ENCODE data around the gene DIPK1A.
"Not testable (repeated sequence)": the region's sequence is repeated elsewhere in the genome, so short reads cannot be mapped to it uniquely, and the experiment has no call there.

The DIPK1A gene

DNA sequence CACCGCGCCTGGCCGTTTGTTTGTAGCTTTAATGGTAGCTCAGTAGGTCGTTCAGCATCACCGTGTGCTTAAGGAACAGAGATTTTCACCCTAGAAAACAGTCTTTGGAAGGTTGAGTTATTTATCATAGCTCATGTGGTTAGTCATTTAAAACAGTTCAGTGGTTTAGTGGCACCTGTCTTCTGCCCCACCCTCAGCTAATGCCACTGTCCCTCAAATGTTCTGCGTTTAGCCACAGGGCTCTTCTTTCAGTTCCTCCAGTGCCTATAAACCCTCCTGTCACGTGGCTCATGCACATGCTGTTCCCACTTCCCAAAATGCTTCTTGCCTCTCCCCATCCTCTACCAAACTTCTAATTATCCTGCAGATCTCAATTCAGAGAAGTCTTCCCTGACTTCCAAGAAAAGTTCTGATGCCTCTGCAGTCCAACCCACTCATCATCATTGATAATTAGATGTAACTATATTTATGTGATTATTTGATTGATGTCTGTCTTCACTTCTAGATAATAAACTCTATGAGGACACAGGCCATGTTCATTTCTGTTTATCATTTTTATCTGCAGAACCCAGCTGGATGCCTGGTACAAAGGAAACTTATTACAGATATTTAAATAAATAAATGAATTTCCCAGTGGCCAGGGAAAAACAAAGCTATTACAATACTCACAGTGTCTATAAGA is 14.4 kb upstream of the DIPK1A start:
- DNase-seq = no peak

DNA sequence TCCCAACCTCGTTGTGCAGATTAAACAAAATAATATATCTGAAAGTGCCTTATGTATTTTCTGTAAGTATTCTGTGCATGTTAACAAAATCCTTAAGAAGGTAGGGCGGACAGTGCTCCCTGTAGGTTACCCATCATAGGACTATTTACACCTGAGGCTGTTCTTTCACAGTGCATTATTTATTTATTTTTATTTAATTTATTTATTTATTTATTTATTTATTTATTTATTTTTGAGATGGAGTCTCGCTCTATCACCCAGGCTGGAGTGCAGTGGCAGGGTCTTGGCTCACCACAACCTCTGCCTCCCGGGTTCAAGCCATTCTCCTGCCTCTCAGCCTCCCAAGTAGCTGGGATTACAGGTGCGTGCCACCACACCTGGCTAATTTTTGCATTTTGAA is 12.8 kb upstream of the DIPK1A start:
- DNase-seq = not testable (repeated sequence)

DNA sequence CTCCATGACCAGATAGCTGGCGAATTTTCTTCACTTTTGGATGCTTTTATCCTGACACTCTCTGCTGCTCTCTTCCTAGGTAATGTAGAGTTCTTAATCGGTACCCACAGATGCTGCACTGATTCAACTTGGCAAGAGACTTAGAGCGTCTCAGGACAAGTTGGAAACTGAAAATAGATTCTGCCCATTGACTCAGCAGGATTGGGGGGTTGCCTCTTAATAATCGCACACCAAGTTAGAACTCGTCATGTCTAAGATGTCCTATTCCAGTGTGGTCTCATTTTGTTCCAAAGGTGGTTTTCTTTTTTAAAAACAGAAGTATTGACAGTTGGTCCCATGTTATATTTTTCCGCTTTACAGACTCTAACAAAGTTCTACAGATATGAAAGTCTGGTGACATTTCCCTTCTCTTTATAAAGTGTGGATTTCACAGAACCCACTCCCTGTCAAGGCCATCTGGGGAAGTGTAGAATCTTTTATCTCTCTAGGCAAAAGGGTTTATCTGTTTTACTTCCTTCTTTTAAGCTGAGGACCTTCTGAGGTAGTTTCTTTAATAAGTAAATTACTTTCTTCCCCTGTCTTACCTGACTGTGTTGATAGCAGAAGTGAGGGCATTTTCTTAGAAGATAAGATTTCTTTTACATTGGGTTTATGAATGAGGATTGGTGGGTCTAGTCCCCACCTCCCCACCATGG is 12.1 kb upstream of the DIPK1A start:
- DNase-seq = no peak

DNA sequence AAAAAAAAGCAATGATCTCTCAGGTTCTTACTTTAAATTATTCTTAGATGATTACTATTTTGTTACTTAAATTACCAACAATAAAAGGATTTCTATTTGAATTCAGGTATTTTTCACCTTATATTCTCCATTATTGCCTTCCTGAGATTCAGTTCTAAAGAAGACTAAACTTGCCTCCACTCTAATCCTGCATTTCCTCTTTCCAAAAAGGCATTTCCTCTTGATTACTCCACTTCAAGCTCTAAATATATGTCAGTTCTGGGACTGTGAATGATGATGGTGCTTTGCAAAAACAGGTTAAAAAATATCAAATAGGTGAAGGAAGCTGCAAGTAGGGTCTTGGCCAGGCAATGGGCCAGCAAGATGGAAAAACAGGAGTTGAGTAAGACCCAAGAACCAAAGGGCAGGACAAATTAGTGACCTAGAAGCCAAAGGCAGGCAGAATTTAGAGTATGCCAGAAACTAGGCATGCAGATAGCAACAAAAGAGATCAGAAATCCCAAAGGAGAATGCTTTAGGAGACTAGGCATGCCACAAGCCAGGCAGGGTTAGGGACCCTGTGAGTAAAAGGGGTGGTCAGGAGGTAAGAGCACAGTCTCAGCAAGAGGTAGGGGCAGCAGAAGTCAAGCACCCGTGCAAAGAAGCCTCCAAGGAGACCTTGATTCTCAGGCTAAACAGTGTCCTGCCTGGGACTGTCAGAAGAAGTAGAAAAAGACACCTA is 11.3 kb upstream of the DIPK1A start:
- DNase-seq = no peak

DNA sequence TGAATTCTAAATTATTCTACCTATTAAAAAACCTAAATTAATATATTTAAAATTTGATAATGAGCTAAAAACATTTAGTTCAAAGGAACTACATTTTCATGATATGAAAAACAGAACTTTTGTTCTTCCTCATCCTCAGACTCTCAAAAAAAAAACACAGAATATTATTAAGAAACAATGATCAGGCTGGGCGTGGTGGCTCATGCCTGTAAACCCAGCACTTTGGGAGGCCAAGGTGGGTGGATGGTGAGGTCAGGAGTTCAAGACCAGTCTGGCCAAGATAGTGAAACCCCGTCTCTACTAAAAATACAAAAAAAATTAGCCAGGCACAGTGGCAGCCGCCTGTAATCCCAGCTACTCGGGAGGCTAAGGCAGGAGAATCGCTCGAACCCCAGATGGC is 10.7 kb upstream of the DIPK1A start:
- not testable (repeated sequence) for DNase-seq

DNA sequence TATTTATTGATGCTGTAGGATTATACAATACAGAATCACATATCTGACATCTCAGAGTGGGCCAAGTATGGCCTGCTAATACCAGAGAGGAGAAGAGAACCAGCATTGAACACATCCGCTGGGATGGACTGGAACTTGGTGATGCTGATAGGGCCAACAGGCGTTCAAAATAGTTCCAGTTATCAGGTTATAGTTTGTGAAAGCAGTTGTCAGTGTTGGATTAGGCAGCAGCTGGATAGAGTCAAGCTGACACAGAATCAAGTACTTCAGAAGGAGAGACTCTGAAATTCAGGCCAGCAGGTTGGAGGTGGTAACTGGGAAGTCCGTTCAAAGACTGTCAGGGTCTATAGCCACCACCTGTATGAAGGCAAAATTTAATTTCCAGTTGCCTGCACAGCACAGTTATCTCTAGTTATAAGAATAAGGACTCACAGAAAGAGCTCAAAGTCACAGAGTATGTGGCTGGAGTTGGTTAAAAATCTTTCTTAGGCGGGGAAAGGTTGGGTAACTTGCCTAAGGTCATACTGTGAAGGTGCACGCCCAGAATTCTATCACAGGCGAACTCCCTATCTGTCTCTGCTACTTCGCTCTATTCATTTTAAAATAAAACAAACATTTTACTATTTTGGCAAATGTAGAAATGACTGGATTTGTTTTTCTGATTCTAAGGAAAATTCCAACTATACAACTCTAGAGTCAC is 9.9 kb upstream of the DIPK1A start:
- no peak for DNase-seq

DNA sequence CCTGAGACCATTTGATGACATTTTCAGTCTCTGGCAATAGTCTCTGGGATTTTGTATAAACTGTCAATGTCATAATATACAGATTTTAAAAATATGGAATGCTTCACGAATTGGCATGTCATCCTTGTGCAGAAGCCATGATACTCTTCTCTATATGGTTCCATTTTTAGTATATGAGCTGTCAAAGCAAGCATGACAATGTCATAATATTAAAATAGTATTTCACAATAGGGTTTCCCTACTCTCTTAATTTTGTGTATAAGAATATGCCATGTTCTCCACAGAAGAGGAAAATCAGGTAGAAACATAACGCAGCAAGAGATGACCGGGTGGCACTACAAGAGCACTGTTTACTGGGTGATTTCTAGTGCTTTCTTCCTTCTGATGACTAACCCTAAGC is 8.3 kb upstream of the DIPK1A start:
- no peak for DNase-seq

DNA sequence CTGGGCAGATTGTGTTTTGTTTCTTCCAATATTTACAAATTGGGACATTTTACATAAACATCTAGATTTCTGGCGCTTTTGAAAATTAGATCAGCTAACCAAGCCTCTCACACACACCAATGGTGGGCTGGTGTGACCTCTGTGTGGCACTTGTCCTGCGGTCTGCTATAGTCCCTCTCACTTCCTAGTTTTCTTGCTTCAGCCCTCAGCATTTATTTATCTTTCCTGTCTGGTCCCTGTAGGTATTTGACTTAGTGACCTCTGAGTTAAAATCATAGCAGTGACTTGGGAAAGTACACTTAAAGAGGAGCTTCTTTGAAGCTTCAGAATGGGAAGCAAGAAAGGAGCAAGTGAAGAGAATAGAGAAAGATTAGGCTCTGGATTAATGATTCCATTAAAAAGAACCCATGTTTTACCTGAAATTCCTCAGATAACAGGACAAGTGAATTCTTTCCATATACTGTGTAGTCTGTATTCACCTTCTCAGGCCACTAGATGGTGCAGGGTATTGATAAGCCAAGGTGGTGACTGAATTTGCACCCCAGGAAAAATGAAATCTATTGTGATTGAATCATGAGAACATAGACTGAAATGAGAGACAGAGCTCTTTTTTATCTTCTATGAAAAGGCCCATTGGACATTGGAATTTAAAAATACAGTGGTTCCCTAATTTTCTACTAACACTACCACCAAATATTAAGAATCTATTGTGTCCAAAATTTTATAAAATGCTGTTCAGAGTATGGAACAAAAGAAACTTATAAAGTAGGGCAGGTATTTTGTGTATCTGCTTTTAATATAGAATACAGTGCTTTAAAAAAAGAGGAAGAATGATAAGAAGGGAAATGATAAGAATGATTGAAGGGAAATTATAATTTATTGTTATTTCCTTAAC is 7.1 kb upstream of the DIPK1A start:
- no peak for DNase-seq

DNA sequence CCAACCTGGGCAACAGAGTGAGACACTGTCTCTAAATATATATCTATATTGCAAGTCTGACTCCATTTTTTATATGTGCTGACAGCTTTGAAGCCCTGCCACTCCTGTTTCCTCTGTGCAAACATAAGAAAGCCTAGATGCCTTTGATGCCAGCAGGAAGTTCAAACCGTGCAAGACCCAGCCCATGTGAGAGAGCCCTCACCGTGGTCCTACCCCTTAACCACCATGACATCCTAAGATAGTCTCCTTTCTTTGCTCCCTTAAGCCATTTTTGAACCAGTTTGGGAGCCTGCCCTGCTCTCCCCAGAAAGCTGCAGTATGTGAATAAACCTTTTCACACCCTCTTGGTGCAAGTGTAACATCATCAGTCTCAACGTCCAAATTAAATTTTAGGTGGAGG is 3.7 kb upstream of the DIPK1A start:
- DNase-seq = no peak

DNA sequence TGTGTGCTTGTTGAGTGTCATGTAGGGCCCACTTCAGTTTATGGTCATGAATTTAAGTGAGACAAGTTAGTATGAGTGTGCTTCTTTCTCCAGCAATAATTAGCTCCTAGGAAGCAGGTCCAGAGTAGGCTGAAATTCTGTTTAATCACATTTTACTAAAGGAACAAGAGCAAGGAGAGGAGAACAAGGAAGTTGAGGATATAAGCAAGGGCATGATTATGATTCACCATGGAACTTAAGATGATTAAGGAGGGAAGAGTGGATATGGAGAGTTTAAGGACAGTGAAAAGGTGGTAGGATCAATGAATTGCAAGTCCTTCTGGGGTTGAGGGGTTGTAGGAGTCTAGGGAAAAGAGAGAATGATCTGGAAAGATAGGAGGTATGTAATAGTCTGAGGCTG is 3.1 kb upstream of the DIPK1A start:
- no peak for DNase-seq

DNA sequence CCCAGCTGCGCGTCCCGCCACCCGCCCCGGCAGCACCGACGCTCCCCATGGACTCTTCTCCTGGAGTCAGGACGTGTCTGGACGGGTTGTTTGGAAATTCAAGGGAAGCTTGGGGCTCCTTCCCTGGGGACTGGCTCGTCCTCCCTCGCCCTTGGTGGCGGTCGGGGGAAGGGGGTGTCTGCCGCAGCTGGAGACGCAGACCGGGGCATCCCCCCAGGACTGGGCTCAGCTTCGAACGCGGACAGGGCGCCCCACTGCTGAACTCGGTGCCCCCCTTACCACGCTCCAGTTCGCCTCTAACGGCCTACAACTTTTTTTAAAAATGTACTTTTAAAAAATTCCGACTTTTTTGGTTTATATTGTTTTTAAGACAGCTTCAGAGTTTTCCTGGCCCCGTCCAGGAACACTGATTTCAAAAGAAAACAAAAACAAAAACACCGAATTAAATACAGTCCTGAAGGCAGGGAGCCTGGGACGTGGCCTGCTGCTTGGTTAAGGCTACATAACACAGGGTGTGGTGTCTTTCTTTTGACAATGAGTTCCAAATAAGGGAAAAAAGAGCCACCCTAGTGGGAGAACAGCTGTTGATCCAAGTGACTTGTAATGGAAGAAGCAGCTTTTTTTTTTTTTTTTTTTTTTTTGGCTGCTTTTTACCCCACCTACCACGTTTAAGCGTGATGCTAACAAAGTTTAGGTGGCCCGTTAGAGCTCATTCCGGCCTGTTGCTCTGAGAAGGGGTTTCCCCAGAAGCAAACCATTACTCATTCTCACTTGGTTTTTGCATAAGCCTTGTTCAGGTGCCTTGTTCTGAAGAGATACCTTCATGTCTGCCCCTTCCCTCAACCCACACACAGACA is 862 bp upstream of the DIPK1A start:
- DNase-seq = peak; percentile 40

DNA sequence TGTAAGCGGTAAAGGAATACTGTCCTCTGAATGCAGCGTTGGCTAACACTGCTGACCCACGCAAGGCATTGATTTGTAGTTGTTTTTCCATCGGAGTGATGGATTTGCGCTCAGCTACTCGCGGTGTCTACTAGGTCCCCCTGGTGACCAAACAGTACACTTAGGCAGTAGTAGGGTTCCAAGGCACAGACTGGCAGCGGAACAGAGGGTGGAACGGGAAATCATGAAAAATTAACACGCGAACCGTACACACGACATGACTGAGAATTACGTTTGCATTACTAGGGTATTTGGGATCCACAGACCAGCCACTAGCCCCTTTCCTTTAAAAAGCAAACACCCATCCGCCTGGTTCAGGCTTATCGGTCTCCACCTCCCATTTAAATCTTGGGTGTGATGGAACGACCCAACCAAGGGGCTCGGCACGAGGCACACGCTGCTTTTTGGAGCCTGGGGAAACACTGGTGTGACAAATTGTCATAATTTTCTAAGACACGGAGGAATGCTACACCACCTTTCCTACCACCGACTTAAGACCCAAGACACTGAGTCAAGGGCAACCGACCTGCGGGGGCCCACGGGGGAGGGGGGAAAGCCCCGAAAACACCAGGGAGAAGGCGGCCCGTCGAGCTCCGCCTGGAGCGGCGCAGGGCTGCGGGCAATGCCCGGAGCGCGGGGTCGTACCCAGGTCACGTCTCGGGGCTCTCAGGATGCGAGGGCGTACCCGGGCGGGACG is 699 bp downstream of the DIPK1A start:
- peak; percentile 61 for DNase-seq

DNA sequence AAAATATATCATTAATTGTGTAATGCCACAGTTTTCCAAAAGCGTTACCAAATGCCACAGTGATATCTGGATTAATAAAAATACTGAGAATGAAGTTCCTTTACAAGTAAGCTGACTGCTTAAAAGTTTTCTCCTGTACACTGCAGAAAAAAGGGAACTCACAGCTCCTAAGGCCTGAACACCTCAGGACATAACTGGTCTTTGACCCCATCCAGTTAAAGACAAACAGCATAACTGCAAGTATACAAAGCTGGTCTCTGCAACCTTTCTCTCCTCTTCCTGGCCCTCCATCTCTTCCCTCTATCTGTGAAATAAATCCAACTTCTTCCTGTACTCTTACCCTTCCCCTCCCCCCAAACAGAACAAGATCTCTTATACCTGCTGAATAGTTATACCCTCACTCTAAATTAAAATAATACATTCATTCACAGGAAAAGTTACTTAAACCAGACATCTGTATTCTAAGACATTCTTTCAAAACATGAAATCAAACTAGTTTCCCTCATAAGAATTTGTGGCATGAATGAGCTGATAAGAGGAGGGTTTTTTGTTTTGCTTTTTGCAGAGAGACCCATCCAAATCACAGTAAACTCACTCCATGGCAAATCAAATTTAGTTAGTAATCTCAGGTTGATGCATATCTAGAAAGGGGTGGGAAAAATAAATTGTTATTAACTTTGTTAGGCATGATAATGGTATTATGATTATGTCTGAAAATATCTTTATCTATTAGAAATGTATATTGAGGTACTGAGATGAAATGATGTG is 2.9 kb downstream of the DIPK1A start:
- no peak for DNase-seq

DNA sequence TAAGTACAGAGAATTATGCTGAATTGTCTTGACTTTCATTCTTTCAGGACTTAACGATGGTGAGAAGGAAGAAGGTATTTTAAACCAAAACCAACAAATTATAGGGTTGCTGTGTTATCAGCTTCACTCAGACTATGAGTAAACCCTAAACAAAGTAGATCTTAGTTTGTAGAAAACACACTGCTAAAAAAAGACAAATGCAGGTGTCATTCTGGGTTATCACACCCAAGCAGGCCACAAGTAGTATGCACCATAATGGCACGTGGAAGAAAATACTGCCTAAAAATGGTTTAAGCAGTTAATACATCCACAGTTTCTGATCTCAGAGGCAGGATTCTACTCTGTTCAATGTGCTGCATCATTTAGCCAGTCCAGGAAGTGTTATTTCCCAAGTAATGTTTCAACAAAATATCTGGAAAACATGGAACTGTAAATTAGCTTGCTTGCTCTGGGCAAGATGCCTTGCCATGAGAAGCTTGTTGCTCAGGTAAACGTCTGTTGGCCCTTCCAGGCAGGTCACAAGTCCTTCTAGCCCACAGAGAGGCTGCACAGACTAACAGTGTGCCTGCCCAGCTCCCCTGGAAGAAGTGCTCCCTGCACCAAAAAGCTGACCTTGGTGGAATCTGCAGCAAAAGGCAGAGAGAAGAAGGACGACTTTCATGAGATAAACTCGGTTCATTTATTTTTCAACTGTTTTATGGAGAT is 4.1 kb downstream of the DIPK1A start:
- DNase-seq = no peak

DNA sequence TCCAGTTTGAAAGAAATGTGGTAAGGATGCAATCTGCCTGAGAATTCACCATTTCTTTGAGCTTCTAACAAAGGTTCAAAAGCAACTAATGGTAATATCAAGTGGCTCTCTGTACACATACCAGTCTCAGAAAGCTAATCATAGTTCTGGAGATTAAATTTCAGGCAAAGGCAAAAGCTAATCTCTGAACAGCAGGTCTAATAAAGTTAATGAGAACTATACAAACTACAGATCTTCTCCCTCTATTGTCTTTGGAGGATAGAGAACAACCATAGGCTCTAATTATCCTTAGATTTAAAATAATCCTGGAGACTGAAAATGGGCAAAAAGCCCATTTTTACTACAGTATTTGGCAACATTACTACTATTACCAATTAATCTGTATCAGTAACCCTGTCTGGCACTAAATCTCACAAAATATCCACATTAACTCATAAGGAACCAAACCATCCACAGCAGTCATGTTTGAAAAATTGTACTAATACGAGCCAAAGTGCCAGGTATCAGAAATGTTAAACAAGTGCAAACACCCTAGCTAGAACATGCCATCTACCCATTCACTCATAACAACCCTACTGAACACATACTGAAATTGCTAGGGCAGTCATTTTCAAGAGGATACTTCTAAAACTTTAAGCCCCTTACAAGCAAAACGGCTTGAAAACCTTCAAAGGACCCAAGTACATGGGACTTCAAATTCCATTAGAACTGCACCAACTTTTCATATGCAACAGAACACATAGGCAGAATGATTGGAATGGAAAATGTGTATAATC is 4.8 kb downstream of the DIPK1A start:
- DNase-seq = no peak

DNA sequence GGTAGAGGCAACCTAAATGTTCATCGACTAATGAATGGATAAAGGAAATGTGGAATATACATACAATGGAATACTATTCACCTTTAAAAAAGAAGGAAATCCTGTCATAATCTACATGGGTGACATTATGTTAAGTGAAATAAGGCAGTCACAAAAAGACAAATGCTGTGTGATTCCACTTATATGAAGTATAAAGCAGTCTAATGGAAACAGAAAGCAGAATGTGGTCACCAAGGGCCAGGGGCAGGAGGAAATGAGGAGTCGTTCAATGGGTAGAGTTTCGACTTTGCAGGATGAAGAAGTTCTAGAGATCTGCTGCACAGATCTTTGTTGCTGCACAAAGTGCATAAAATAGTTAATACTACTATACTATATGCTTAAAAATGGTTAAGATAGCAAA is 7.8 kb downstream of the DIPK1A start:
- no peak for DNase-seq

DNA sequence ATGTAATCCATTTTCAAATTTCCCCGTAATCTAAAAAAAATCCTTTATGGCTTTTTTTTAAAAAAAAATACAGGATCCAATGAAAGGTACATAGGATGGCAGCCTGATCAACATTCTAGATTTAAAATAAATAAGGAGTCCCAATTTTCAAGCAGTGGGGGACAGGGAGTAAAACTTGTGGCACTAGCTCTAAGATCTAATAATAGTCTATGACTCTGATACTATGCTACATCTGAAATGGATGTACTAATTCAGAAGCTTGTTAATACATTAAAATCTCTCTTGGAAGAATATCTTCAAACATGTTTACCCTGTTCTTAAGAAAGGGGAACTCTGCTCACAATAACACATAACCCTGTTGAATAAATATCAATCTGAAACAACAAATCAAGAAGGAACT is 8.5 kb downstream of the DIPK1A start:
- no peak for DNase-seq

DNA sequence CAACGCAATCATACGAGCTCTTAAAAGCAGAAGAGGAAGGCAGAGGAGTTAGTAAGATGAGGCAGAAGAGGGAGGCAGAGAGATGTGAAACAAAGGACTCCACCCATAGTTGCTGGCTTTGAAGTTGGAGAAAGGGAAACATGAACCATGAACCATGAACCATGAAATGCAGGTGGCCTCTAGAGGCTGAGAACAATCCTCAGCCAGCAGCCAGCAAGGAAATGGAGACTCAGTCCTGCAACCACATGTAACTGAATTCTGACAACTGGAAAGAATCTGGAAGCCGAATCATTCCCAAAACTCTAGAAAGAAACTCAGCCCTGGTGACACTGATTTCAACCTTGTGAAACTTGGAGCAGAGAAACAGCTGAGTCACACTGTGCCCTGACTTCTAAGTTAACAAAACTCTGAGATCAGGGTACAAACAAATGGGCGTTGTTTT is 10.1 kb downstream of the DIPK1A start:
- DNase-seq = no peak
